A549 (cell line): ENCODE data around the gene EIF5AL1. TPM values are rescaled to one million over a fixed set of nuclear protein-coding genes. Genes with fewer than 3 reads are reported as not detected.

Experiments used
- ATAC-seq, 2 experiments: fragments of 200-7000 bp in 1 of 2; fragments of >200 bp in 1 of 2; cut with Nextera tagmentation in 1 of 2; cut with Tn5 transposase in 1 of 2; 3 replicates each; pipeline versions ENCODE4 v1.8.0 to v1.9.1; 2018 to 2020; ENCODE audit warnings: mild to moderate bottlenecking in 1 of 2, moderate library complexity in 1 of 2
- CTCF ChIA-PET: fragments of 300-600 bp; sonication (Branson Sonifier 250); formaldehyde crosslinking; extraction: SDS; loops from one replicate; lab custom pipeline; 2021; ENCODE audit warnings: antibody characterized with exemption, inconsistent platforms; lab: Yijun Ruan, JAX
- POLR2A ChIA-PET: fragments of 350-600 bp; formaldehyde crosslinking; extraction: SDS; loops from one replicate; lab custom pipeline; 2021; ENCODE audit warnings: antibody characterized with exemption, inconsistent platforms; lab: Yijun Ruan, JAX
- DNase-seq, 2 experiments: peaks; one replicate each; pipeline versions ENCODE4 v3.0.0 to v3.0.0-alpha.2; 2011 to 2016; ENCODE audit warnings: low read depth in 1 of 2, low spot score in 1 of 2
- FAIRE-seq: peaks from 2 replicates; lab custom pipeline; 2011; peaks lifted over from hg19 to GRCh38; lab: Jason Lieb, UNC
- H3K27ac ChIP-seq, 2 experiments: fragments of >200 bp; sonication (Bioruptor Twin); formaldehyde crosslinking; 3 replicates each; pipeline ENCODE4 v1.5.1; 2016 to 2017
- H3K4me1 ChIP-seq: fragments of >200 bp; sonication (Bioruptor Twin); formaldehyde crosslinking; 3 replicates; pipeline ENCODE4 v1.6.1; 2016
- H3K4me2 ChIP-seq: fragments of >200 bp; sonication (Bioruptor Twin); formaldehyde crosslinking; 3 replicates; pipeline ENCODE4 v1.6.1; 2016
- H3K4me3 ChIP-seq: fragments of >200 bp; sonication (Bioruptor Twin); formaldehyde crosslinking; 3 replicates; pipeline ENCODE4 v1.5.1; 2016
- H3K9me3 ChIP-seq: fragments of >200 bp; sonication (Bioruptor Twin); formaldehyde crosslinking; 3 replicates; pipeline ENCODE4 v1.6.1; 2016
- ATOH8 ChIP-seq: fragments of 250-450 bp; sonication (Bioruptor Pico); IDR thresholded peaks from 2 replicates; pipeline ENCODE4 v1.5.0; 2020; ENCODE audit warnings: low read depth, mild to moderate bottlenecking, moderate library complexity
- BCL3 ChIP-seq: fragments of >200 bp; sonication (Bioruptor Twin); formaldehyde crosslinking; IDR thresholded peaks from 3 replicates; pipeline ENCODE4 v1.6.1; 2016
- BHLHE40 ChIP-seq: IDR thresholded peaks from 2 replicates; pipeline ENCODE4 v1.6.1; 2012; ENCODE audit warnings: low read depth, low read length, inconsistent platforms
- E2F6 ChIP-seq: IDR thresholded peaks from 2 replicates; pipeline ENCODE4 v1.6.1; 2012; ENCODE audit warnings: low read depth, borderline replicate concordance
- ESRRA ChIP-seq: fragments of 150-350 bp; IDR thresholded peaks from 2 replicates; pipeline ENCODE4 v1.6.1; 2014; ENCODE audit warnings: mild to moderate bottlenecking, low read length, borderline replicate concordance
- HES2 ChIP-seq: fragments of >200 bp; sonication (Bioruptor Twin); formaldehyde crosslinking; IDR thresholded peaks from 2 replicates; pipeline ENCODE4 v1.6.1; 2016
- HEYL ChIP-seq: fragments of 250-450 bp; sonication (Bioruptor Pico); IDR thresholded peaks from 2 replicates; pipeline ENCODE4 v1.8.0; 2021; ENCODE audit warnings: mild to moderate bottlenecking, moderate library complexity
- HMGXB4 ChIP-seq: fragments of 250-450 bp; sonication (Bioruptor Pico); IDR thresholded peaks from 2 replicates; pipeline ENCODE4 v1.5.0; 2021; ENCODE audit warnings: mild to moderate bottlenecking, moderate library complexity, borderline replicate concordance
- HOXB13 ChIP-seq: fragments of 250-450 bp; sonication (Bioruptor Pico); IDR thresholded peaks from 2 replicates; pipeline ENCODE4 v1.5.0; 2020; ENCODE audit warnings: low read depth, mild to moderate bottlenecking, moderate library complexity
- MYC ChIP-seq: IDR thresholded peaks from 2 replicates; pipeline ENCODE4 v1.6.1; 2012; ENCODE audit warnings: mild to moderate bottlenecking, inconsistent platforms, low read length, improper control_type of control experiment, borderline replicate concordance
- NFE2L2 ChIP-seq: fragments of 150-350 bp; conservative IDR thresholded peaks from 2 replicates; pipeline ENCODE4 v1.6.1; 2014; ENCODE audit warnings: low read length
- PBX3 ChIP-seq: IDR thresholded peaks from 2 replicates; pipeline ENCODE4 v1.6.1; 2012
- PHF8 ChIP-seq: fragments of 200-600 bp; sonication (generic); IDR thresholded peaks from 2 replicates; pipeline ENCODE4 v1.6.1; 2016; ENCODE audit warnings: low read depth, mild to moderate bottlenecking, antibody characterized with exemption, moderate library complexity, borderline replicate concordance
- POLR2A ChIP-seq: IDR thresholded peaks from 2 replicates; pipeline ENCODE4 v1.6.1; 2012; ENCODE audit warnings: mild to moderate bottlenecking, low read length
- POLR2AphosphoS2 ChIP-seq: conservative IDR thresholded peaks from 2 replicates; pipeline ENCODE4 v1.6.1; 2012; ENCODE audit warnings: low read length, improper control_type of control experiment, inconsistent platforms
- RARB ChIP-seq: fragments of 250-450 bp; sonication (Bioruptor Pico); IDR thresholded peaks from 2 replicates; pipeline ENCODE4 v1.8.0; 2021; ENCODE audit warnings: mild to moderate bottlenecking, moderate library complexity
- RCOR1 ChIP-seq: fragments of 150-350 bp; IDR thresholded peaks from 2 replicates; pipeline ENCODE4 v1.6.1; 2014; ENCODE audit warnings: antibody characterized with exemption, low read length, low read depth
- SMC3 ChIP-seq: fragments of >200 bp; sonication (Bioruptor Twin); formaldehyde crosslinking; IDR thresholded peaks from 3 replicates; pipeline ENCODE4 v1.6.1; 2018; ENCODE audit warnings: inconsistent platforms
- SREBF2 ChIP-seq: fragments of 450-650 bp; IDR thresholded peaks from 2 replicates; pipeline ENCODE4 v1.6.1; 2014; ENCODE audit warnings: mild to moderate bottlenecking, moderate library complexity
- ZC3H11A ChIP-seq: fragments of 450-650 bp; IDR thresholded peaks from 2 replicates; pipeline ENCODE4 v1.6.1; 2014; ENCODE audit warnings: antibody characterized with exemption, mild to moderate bottlenecking
- ZNF302 ChIP-seq: fragments of 250-450 bp; sonication (Bioruptor Pico); IDR thresholded peaks from 2 replicates; pipeline ENCODE4 v1.9.0; 2021; ENCODE audit warnings: inconsistent platforms, mild to moderate bottlenecking, moderate library complexity
- ZSCAN20 ChIP-seq: fragments of 250-450 bp; sonication (Bioruptor Pico); IDR thresholded peaks from 2 replicates; pipeline ENCODE4 v1.8.0; 2022; ENCODE audit warnings: mild to moderate bottlenecking, moderate library complexity
- WGBS: methylation state at CpG from one replicate; pipeline ENCODE4 v1.1.6; 2017; ENCODE audit errors: missing lambda C conversion rate; 5-methylcytosine and 5-hydroxymethylcytosine counted together
- polyA plus RNA-seq, 4 experiments: library from polyadenylated mRNA; depleted of rRNA in 3 of 4; stranded (reverse); fragments of >200 nt; fragmentation: RNase III in 1 of 4; extraction: RNeasy Plus Mini Kit Qiagen cat#74134 plus additional on column Dnase treatment in 1 of 4; gene quantifications; 2 replicates in 3 of 4; 3 replicates in 1 of 4; pipeline ENCODE4 v1.2.3, GENCODE V29; 2011 to 2017

The EIF5AL1 gene
- polyA plus RNA-seq, 2 of the 4 experiments (the other 2 are of a cell fraction) = 1.7 to 5.7 TPM

GRCh38 chr10:79493806-79494205 lies 18.5 kb upstream of the EIF5AL1 start:
- DNase-seq = no peak
- TF ChIP-seq POLR2AphosphoS2 (no peak), RARB (no peak), NFE2L2 (no peak), HOXB13 (no peak), HES2 (no peak), ESRRA (no peak), ATOH8 (CRISPR knock-in tag) (no peak), RCOR1 (no peak), ZC3H11A (no peak), POLR2A (no peak)
- ATAC-seq = no peak
- 7% methylated on average over 1 of the region's 1 CpG for WGBS
- CTCF ChIA-PET = interaction anchor here (0.8 to 19.9 kb wide), 6 partner anchors 8 to 166 kb away, joined by 3 to 145 read pairs (median 4); no protein-coding TSS in a partner anchor
- no peak overlapping the region for H3K4me3 ChIP-seq
- H3K4me2 ChIP-seq = no peak overlapping the region
- H3K9me3 ChIP-seq = no peaks in the 10 kb centered on the region
- FAIRE-seq = no peak
- peaks cover under 1% of the 10 kb centered on the region; the same call in 1 of the 3 replicates for H3K4me1 ChIP-seq
- no peak overlapping the region for H3K27ac ChIP-seq
- POLR2A ChIA-PET = no interaction called here

GRCh38 chr10:79494871-79495705 lies 17.2 kb upstream of the EIF5AL1 start:
- no peaks in the 10 kb centered on the region for H3K4me1 ChIP-seq
- ATAC-seq (no peak), DNase-seq (no peak), FAIRE-seq (no peak)
- TF ChIP-seq SMC3 = no peak
- no peak overlapping the region for H3K4me3 ChIP-seq
- ChIA-PET POLR2A (no interaction called here), CTCF (interaction anchor here (0.6 to 19.9 kb wide), 5 partner anchors 8 to 129 kb away, joined by 4 to 145 read pairs (median 9); no protein-coding TSS in a partner anchor)
- WGBS = 56% methylated on average over 17 of the region's 17 CpGs
- no peaks in the 10 kb centered on the region for H3K9me3 ChIP-seq
- no peak overlapping the region for H3K4me2 ChIP-seq
- no peak overlapping the region for H3K27ac ChIP-seq

- FAIRE-seq (no peak), DNase-seq (no peak), ATAC-seq (no peak)
- Histone ChIP-seq H3K4me2 (no peak overlapping the region), H3K27ac (no peak overlapping the region)
- ChIA-PET POLR2A (no interaction called here), CTCF (interaction anchor here (0.6 to 19.9 kb wide), 5 partner anchors 8 to 130 kb away, joined by 4 to 145 read pairs (median 9); no protein-coding TSS in a partner anchor)
- TF ChIP-seq HEYL (CRISPR knock-in tag) (no peak), BCL3 (no peak), NFE2L2 (no peak)
- TF ChIP-seq, all 56 proteins: peak for 0
- WGBS = 54% methylated on average over 6 of the region's 6 CpGs
- Histone ChIP-seq H3K4me1 (no peaks in the 10 kb centered on the region), H3K4me3 (no peak overlapping the region), H3K9me3 (no peaks in the 10 kb centered on the region)
These were observed 16.5 kb upstream of the EIF5AL1 start for GRCh38 chr10:79495791-79496190.

GRCh38 chr10:79496896-79497295 lies 15.4 kb upstream of the EIF5AL1 start:
- H3K4me1 ChIP-seq = no peaks in the 10 kb centered on the region
- POLR2A ChIA-PET = no interaction called here
- no peak overlapping the region for H3K27ac ChIP-seq
- no peaks in the 10 kb centered on the region for H3K9me3 ChIP-seq
- 3% methylated on average over 4 of the region's 4 CpGs for WGBS
- H3K4me3 ChIP-seq = no peak overlapping the region
- no peak for DNase-seq
- peak in 1 of 2 experiments; percentile 14; a peak in 2 of 6 replicates for ATAC-seq
- no peak overlapping the region for H3K4me2 ChIP-seq
- FAIRE-seq = no peak
- CTCF ChIA-PET = interaction anchor here (1.7 to 19.9 kb wide), 3 partner anchors 10 to 122 kb away, joined by 4 to 145 read pairs (median 23); no protein-coding TSS in a partner anchor
- no peak for TF ChIP-seq PBX3
- TF ChIP-seq HMGXB4 (CRISPR knock-in tag) = no peak
- TF ChIP-seq E2F6 = no peak
- TF ChIP-seq SREBF2 = no peak
- TF ChIP-seq BHLHE40 = no peak
- no peak for TF ChIP-seq ATOH8 (CRISPR knock-in tag)
- TF ChIP-seq ZNF302 = no peak
- no peak for TF ChIP-seq PHF8
- no peak for TF ChIP-seq MYC
- TF ChIP-seq ZSCAN20 = no peak
